NT2/D1 (cell line): ENCODE results near the gene ACBD6.

ENCODE experiments used
- SUZ12 ChIP-seq: IDR thresholded peaks from 2 replicates; pipeline ENCODE4 v1.6.1; 2011; ENCODE audit not compliant: insufficient read length, insufficient read depth; ENCODE audit errors: extremely low read depth
- YY1 ChIP-seq: IDR thresholded peaks from 2 replicates; pipeline ENCODE4 v1.6.1; 2011; ENCODE audit not compliant: insufficient read length, insufficient read depth
- ZNF274 ChIP-seq: IDR thresholded peaks from 2 replicates; pipeline ENCODE4 v1.6.1; 2011; ENCODE audit warnings: mild to moderate bottlenecking, low read depth, low read length

DNA sequence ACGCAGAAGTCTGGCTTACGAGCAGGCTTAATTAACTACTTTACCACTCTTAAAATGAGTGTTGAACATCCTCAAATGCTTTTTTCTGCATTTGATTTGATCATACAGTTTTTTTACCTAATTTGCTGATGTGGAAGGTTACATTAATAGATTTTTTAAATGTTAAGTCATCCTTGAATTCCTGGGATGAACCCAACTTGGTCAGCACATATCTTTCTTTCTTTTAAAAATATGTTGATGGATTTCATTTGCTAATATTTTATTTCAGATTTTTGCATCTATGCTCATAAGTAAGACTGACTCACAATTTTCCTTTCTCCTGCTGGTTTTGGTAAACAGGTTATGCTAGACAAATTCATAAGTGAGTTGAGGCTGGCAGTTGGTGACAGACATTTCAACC, 189.5 kb downstream of the ACBD6 start:
- TF ChIP-seq YY1 (no peak), SUZ12 (no peak), ZNF274 (no peak)
